Measurements from ENCODE around the gene LRRC39. TPM values are rescaled to one million over a fixed set of nuclear protein-coding genes. Genes with fewer than 3 reads are reported as not detected.

Gene LRRC39
- total RNA-seq, result 0.16 and 0.19 TPM in 2 replicates

DNA sequence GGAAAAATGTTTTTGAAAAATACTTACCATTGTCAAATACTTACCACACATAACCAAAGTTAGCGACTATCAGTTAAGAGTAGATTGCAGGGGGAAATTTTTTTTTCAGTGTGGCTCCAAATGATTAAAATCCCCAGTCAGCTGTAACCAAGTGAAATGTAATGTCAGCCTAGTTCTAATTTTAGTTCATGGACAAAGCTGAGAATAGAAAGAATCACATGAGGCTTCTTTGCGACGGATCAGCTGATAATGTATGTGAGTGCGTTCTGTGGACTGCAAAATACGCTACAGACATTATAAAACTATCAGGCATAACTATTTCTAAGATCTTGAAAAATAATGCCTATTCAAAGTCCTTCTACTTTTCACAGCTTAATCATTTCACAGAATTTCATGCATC lies at the start of gene LRRC39:
Gene LRRC39, minus strand, starts transcription at position 166 of the 400 bp plus-strand sequence. CDS start 9,740 bp downstream, outside the sequence.

DNA sequence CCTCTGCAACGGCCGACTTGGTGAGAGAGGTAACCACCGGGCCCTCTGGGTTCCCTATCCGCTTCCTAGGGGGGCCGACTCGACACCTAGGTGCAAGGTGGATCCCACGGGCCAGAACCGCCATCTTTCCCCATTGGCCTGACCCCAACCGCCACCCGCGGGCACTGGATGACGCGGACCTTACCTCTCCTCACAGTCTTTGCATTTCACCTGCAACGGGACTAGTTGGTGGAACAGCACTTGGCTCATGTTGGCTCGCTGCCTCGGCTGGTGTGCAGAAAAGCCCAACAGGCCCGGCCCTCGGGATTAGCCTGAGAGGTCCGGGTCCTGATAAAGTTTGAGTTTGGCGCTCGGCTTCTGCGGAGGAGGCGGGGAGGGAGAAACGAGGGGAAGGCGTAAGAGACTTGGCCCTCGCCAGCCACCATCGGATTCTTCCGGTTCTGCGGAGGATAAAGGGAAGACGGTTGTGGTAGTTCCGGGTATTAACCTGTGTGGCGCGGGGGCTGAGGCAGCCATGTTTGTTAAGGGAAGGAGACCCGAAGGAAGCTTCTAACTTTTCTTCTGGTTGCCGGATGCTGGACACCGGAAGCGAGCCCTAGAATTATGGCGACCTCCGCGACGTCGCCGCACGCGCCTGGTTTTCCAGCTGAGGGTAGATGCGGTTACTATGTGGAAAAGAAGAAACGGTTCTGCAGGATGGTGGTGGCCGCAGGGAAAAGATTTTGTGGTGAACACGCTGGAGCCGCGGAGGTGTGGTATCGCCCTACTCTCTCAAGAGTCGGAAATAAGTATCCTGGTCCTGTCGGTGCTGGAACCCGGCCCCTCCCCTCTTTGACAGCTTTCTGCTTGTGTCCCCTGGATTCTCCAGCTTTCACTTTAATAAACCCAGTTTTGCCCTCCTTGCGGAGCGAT lies 45.2 kb downstream of the LRRC39 start, which contains the start of the genes SASS6 and TRMT13:
Gene SASS6, minus strand, starts transcription at position 365 of the 912 bp plus-strand sequence. Its CDS starts 116 bp downstream, at position 249.
Gene TRMT13, plus strand, starts transcription at position 598 of the 912 bp plus-strand sequence. Its CDS starts 6 bp downstream, at position 604.

Other genes with a start within 250 kb of the LRRC39 start
- gene SLC35A3, start 208.3 kb downstream of the LRRC39 start, total RNA-seq, result 10.2 and 21.8 TPM in 2 replicates
- gene SASS6, start 45.3 kb downstream of the LRRC39 start, total RNA-seq, result 2.4 and 3.5 TPM in 2 replicates
- gene TRMT13, start 45.1 kb downstream of the LRRC39 start, total RNA-seq, result 8.3 and 18.1 TPM in 2 replicates
- 2.3 and 7.2 TPM in 2 replicates for gene DBT, start 71.6 kb upstream of the LRRC39 start, total RNA-seq
- gene RTCA, start 88.0 kb upstream of the LRRC39 start, total RNA-seq, result 33.8 and 39.9 TPM in 2 replicates
- gene CDC14A, start 174.2 kb upstream of the LRRC39 start, total RNA-seq, result 15.7 and 18.1 TPM in 2 replicates